ENCODE data around the gene ARHGEF7.
A peak's percentile ranks its signal among the peaks of the same experiment; 100 is the strongest.

Gene ARHGEF7

DNA sequence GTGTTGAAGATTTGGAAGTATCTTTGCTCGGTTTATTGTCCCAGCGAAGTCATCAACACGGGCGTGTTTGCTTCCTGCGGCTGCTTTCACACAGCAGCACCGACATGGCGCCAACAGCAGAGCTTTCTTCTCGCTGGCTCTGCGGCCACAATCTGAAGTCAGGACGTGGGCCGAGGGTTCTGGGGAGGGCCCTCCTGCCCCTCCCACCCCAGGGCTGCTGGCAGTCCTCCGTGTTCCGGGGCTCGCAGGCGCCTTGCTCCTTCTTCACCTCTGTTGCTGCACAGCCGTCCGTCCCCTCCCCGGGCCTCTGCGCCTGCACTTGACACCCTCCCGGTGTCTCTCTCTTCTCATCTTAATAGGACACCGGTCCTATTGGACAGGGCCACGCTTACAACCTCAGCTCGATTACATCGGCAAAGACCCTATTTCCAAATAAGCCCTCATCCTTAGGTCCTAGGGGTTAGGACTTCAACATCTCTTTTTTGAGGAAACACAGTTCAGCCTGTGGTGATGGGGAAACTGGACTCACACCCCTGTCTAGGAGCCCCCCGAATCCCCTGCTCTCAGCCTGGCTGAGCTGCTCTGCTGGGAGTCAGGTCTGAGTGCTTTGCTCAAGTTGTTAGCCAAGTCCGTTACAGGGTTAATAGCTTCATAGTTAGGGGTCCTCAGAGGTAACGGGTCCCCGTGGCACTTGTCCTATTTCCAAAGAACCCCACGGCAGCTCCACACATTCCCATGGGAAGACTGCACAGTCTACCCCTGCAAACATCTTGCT is 202.6 kb downstream of the ARHGEF7 start:
- no peaks in the 10 kb centered on the region for H3K79me1 ChIP-seq (ENCODE audit: low read length)
- H3K79me2 ChIP-seq (ENCODE audit: control insufficient read depth, insufficient read depth, low read length, poor library complexity), result no peaks in the 10 kb centered on the region
- H3K9ac ChIP-seq (ENCODE audit: low read length), result no peak overlapping the region
- no peak overlapping the region for H2BK120ac ChIP-seq (ENCODE audit: insufficient read depth, low read length, poor library complexity)
- H3K36me3 ChIP-seq (ENCODE audit: control insufficient read depth in 1 of 2, insufficient read depth in 2 of 2, low read length in 2 of 2), result peaks cover 4 to 9% of the 10 kb centered on the region in 2 experiments
- H4K8ac ChIP-seq (ENCODE audit: low read depth, low read length), result no peak overlapping the region
- no peak for DNase-seq
- H2BK5ac ChIP-seq (ENCODE audit: low read depth, low read length, poor library complexity), result no peak overlapping the region
- H4K91ac ChIP-seq (ENCODE audit: low read depth, low read length), result no peak overlapping the region
- H3K4ac ChIP-seq (ENCODE audit: low read depth, low read length), result no peak overlapping the region
- H3K23ac ChIP-seq (ENCODE audit: low read length), result no peak overlapping the region
- H3K4me1 ChIP-seq (ENCODE audit: control insufficient read depth in 1 of 2, insufficient read depth in 2 of 2, low read length in 2 of 2), result peaks cover 0 to 3% of the 10 kb centered on the region in 2 experiments
- WGBS (ENCODE audit: extremely low coverage, insufficient coverage, insufficient read length), result no CpG with 5 or more reads among the region's 29 CpGs
- H3K18ac ChIP-seq (ENCODE audit: low read length), result no peak overlapping the region
- H4K12ac ChIP-seq (ENCODE audit: low read depth, low read length), result no peak overlapping the region
- H3K27me3 ChIP-seq (ENCODE audit: insufficient read depth, low read length), result no peaks in the 10 kb centered on the region
- no peak overlapping the region for H2AFZ ChIP-seq (ENCODE audit: insufficient read depth, low read length, poor library complexity)
- no peak overlapping the region for H3K14ac ChIP-seq (ENCODE audit: low read length)
- no peak overlapping the region for H2BK12ac ChIP-seq (ENCODE audit: low read length)
- H3K9me3 ChIP-seq (ENCODE audit: insufficient read depth, low read depth, low read length), result peaks cover 6% of the 10 kb centered on the region
- no peak overlapping the region for H3K4me2 ChIP-seq (ENCODE audit: low read length)
- no peak overlapping the region for H2AK5ac ChIP-seq (ENCODE audit: low read length)
- H3K27ac ChIP-seq (ENCODE audit: low read depth, low read length), result no peak overlapping the region
- no peak overlapping the region for H3K4me3 ChIP-seq (ENCODE audit: low read depth, low read length)

DNA sequence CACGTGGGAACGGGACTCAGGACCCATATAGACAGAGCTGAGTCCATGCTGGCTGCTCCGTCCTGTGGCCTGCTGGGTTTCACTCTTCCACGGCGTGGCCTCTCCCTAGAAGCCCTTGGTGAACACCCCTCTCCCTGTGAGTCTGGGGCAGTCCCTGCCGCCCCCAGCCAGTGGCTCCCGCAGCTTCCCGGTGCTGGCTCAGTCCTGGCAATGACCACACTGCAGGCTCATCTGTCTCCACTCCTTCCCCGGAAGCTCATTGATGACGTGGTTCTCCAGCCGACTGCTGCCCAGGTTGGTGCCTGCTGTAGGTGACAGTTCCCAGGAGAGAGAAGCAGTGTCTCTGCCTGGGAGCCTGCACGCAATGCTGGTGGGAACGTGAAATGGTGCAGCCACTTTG is 203.3 kb downstream of the ARHGEF7 start:
- Histone ChIP-seq H3K23ac (ENCODE audit: low read length) (no peak overlapping the region), H2BK5ac (ENCODE audit: low read depth, low read length, poor library complexity) (no peak overlapping the region)
- no CpG with 5 or more reads among the region's 13 CpGs for WGBS (ENCODE audit: extremely low coverage, insufficient coverage, insufficient read length)

DNA sequence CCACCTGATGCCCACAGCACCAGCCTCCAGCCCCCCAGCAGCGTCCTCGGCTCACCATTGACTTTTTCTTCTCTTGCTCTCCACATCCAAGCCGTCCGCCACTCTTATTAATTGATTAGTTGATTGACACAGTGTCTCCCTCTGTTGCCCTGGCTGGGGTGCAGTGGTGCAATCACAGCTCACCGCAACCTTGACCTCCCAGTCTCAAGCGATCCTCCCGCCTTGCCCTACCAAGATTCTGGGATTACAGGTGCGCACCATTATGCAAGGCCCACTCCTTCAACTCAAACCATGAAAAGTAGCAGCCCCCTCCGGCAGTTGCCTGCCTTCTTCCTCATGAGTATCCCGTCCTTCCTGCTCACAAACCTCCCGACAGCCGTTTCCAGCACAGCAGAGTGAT is 204.4 kb downstream of the ARHGEF7 start:
- no peak overlapping the region for H2AFZ ChIP-seq (ENCODE audit: insufficient read depth, low read length, poor library complexity)
- no peak for DNase-seq
- no peaks in the 10 kb centered on the region for H3K79me1 ChIP-seq (ENCODE audit: low read length)
- H3K14ac ChIP-seq (ENCODE audit: low read length), result no peak overlapping the region
- H2BK120ac ChIP-seq (ENCODE audit: insufficient read depth, low read length, poor library complexity), result no peak overlapping the region
- peaks cover 0 to 3% of the 10 kb centered on the region in 2 experiments for H3K4me1 ChIP-seq (ENCODE audit: control insufficient read depth in 1 of 2, insufficient read depth in 2 of 2, low read length in 2 of 2)
- no peak overlapping the region for H4K91ac ChIP-seq (ENCODE audit: low read depth, low read length)
- H3K18ac ChIP-seq (ENCODE audit: low read length), result no peak overlapping the region
- H3K27ac ChIP-seq (ENCODE audit: low read depth, low read length), result no peak overlapping the region
- no CpG with 5 or more reads among the region's 12 CpGs for WGBS (ENCODE audit: extremely low coverage, insufficient coverage, insufficient read length)
- no peak overlapping the region for H2BK12ac ChIP-seq (ENCODE audit: low read length)
- no peaks in the 10 kb centered on the region for H3K27me3 ChIP-seq (ENCODE audit: insufficient read depth, low read length)
- no peaks in the 10 kb centered on the region for H3K9me3 ChIP-seq (ENCODE audit: insufficient read depth, low read depth, low read length)
- H2BK5ac ChIP-seq (ENCODE audit: low read depth, low read length, poor library complexity), result no peak overlapping the region
- H4K8ac ChIP-seq (ENCODE audit: low read depth, low read length), result no peak overlapping the region
- H3K4ac ChIP-seq (ENCODE audit: low read depth, low read length), result no peak overlapping the region
- no peak overlapping the region for H3K9ac ChIP-seq (ENCODE audit: low read length)
- H3K23ac ChIP-seq (ENCODE audit: low read length), result no peak overlapping the region
- H3K79me2 ChIP-seq (ENCODE audit: control insufficient read depth, insufficient read depth, low read length, poor library complexity), result no peaks in the 10 kb centered on the region
- H3K36me3 ChIP-seq (ENCODE audit: control insufficient read depth in 1 of 2, insufficient read depth in 2 of 2, low read length in 2 of 2), result peaks cover 0 to 3% of the 10 kb centered on the region in 2 experiments
- no peak overlapping the region for H2AK5ac ChIP-seq (ENCODE audit: low read length)
- H3K4me3 ChIP-seq (ENCODE audit: low read depth, low read length), result no peak overlapping the region
- no peak overlapping the region for H4K12ac ChIP-seq (ENCODE audit: low read depth, low read length)
- H3K4me2 ChIP-seq (ENCODE audit: low read length), result no peak overlapping the region

More for the DNA sequence above, 203.3 kb downstream of the ARHGEF7 start:
- Histone ChIP-seq H4K12ac (ENCODE audit: low read depth, low read length) (no peak overlapping the region), H3K4me1 (ENCODE audit: control insufficient read depth in 1 of 2, insufficient read depth in 2 of 2, low read length in 2 of 2) (peaks cover 0 to 3% of the 10 kb centered on the region in 2 experiments), H3K4me3 (ENCODE audit: low read depth, low read length) (no peak overlapping the region), H3K27me3 (ENCODE audit: insufficient read depth, low read length) (no peaks in the 10 kb centered on the region), H3K79me2 (ENCODE audit: control insufficient read depth, insufficient read depth, low read length, poor library complexity) (no peaks in the 10 kb centered on the region), H3K4me2 (ENCODE audit: low read length) (no peak overlapping the region), H3K79me1 (ENCODE audit: low read length) (no peaks in the 10 kb centered on the region), H3K14ac (ENCODE audit: low read length) (no peak overlapping the region), H2BK12ac (ENCODE audit: low read length) (no peak overlapping the region), H3K9me3 (ENCODE audit: insufficient read depth, low read depth, low read length) (peaks cover under 1% of the 10 kb centered on the region), H3K18ac (ENCODE audit: low read length) (no peak overlapping the region), H3K4ac (ENCODE audit: low read depth, low read length) (no peak overlapping the region), H4K8ac (ENCODE audit: low read depth, low read length) (no peak overlapping the region), H2BK120ac (ENCODE audit: insufficient read depth, low read length, poor library complexity) (no peak overlapping the region), H3K36me3 (ENCODE audit: control insufficient read depth in 1 of 2, insufficient read depth in 2 of 2, low read length in 2 of 2) (peaks cover 0 to 3% of the 10 kb centered on the region in 2 experiments), H2AK5ac (ENCODE audit: low read length) (no peak overlapping the region), H3K27ac (ENCODE audit: low read depth, low read length) (no peak overlapping the region), H4K91ac (ENCODE audit: low read depth, low read length) (no peak overlapping the region), H3K9ac (ENCODE audit: low read length) (no peak overlapping the region), H2AFZ (ENCODE audit: insufficient read depth, low read length, poor library complexity) (no peak overlapping the region)
- DNase-seq, result peak; percentile 8 to 10

DNA sequence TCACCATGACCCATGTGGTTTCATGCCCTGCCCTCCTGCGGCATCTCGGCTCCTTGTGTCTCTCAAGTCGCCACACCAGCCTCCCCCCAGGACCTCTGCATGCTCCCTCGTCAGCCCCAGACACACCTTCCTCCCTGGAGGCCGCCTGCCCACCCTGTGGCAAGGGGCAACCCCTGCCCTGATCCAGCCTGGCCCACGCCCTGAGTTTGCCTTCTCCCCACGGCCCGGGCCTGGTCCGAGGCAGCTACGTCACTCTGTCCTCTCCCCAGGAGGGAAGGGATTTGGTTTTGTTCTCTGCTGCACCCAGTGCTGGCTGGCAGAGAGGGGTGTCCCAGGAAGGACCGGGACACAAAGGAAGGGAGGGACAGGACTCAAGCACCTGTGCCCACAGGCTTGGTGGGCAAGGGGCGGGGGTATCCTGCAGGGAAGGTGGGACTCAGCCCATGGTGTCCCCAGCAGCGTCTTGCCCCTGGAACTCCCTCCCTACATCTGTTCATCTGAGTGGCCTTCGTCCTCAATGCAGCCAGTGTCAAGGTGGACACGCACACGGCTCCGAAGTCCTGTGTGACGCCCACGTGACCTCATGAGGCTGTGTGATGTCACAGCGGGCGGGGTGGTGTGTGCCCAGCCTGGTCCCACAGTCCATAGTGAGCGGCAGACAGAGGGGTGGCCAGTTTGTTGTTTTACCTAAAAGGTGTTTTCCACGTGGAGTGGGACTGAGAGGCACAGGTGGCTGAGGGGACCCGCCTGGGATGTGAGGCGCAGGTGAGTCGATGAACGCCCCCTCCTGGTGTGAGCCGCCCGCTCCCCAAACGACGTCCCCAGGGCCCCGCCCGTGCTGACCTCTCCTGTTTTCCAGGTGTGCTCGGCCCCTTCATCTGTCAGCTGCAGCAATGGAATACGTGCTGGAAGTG is 205.1 kb downstream of the ARHGEF7 start, which contains the start of gene TEX29:
Gene TEX29, plus strand, starts transcription at position 645 of the 914 bp plus-strand sequence. Its CDS starts 249 bp downstream, at position 894.
- no peak within 1 kb of the TSS for H3K9ac ChIP-seq (ENCODE audit: low read length)
- no peak within 1 kb of the TSS for H4K8ac ChIP-seq (ENCODE audit: low read depth, low read length)
- H3K9me3 ChIP-seq (ENCODE audit: insufficient read depth, low read depth, low read length), result no peaks in the 10 kb centered on the region
- H3K27ac ChIP-seq (ENCODE audit: low read depth, low read length), result no peak within 1 kb of the TSS
- H3K4ac ChIP-seq (ENCODE audit: low read depth, low read length), result no peak within 1 kb of the TSS
- H3K4me3 ChIP-seq (ENCODE audit: low read depth, low read length), result no peak within 1 kb of the TSS
- H2BK12ac ChIP-seq (ENCODE audit: low read length), result no peak within 1 kb of the TSS
- H3K79me1 ChIP-seq (ENCODE audit: low read length), result no peaks in the 10 kb centered on the region
- H3K27me3 ChIP-seq (ENCODE audit: insufficient read depth, low read length), result no peaks in the 10 kb centered on the region
- no peak within 1 kb of the TSS for H3K4me2 ChIP-seq (ENCODE audit: low read length)
- no CpG with 5 or more reads among the region's 35 CpGs for WGBS (ENCODE audit: extremely low coverage, insufficient coverage, insufficient read length)
- DNase-seq, result peak in 1 of 2 donors; percentile 18
- H3K18ac ChIP-seq (ENCODE audit: low read length), result no peak within 1 kb of the TSS
- H3K79me2 ChIP-seq (ENCODE audit: control insufficient read depth, insufficient read depth, low read length, poor library complexity), result no peaks in the 10 kb centered on the region
- no peak within 1 kb of the TSS for H2BK5ac ChIP-seq (ENCODE audit: low read depth, low read length, poor library complexity)
- H3K14ac ChIP-seq (ENCODE audit: low read length), result no peak within 1 kb of the TSS
- H3K23ac ChIP-seq (ENCODE audit: low read length), result no peak within 1 kb of the TSS
- H4K91ac ChIP-seq (ENCODE audit: low read depth, low read length), result no peak within 1 kb of the TSS
- H2AK5ac ChIP-seq (ENCODE audit: low read length), result no peak within 1 kb of the TSS
- no peak within 1 kb of the TSS for H2AFZ ChIP-seq (ENCODE audit: insufficient read depth, low read length, poor library complexity)
- H2BK120ac ChIP-seq (ENCODE audit: insufficient read depth, low read length, poor library complexity), result no peak within 1 kb of the TSS
- peaks cover 0 to 3% of the 10 kb centered on the region in 2 experiments for H3K4me1 ChIP-seq (ENCODE audit: control insufficient read depth in 1 of 2, insufficient read depth in 2 of 2, low read length in 2 of 2)
- peaks cover 0 to 3% of the 10 kb centered on the region in 2 experiments for H3K36me3 ChIP-seq (ENCODE audit: control insufficient read depth in 1 of 2, insufficient read depth in 2 of 2, low read length in 2 of 2)
- no peak within 1 kb of the TSS for H4K12ac ChIP-seq (ENCODE audit: low read depth, low read length)

All from trophoblast cell (in vitro differentiated cells and primary cell).